Thyroid gland (tissue), 4 donors: ENCODE data around the gene VKORC1. TPM values are rescaled to one million over a fixed set of nuclear protein-coding genes. Genes with fewer than 3 reads are reported as not detected.

Experiments
- DNase-seq, 2 donors: peaks; one replicate each; pipeline ENCODE4 v3.0.0-alpha.2; 2019
- H3K27ac ChIP-seq, 3 donors: fragments of 200-600 bp; sonication (generic); 1 replicate in 2 of 3; 2 replicates in 1 of 3; pipeline ENCODE4 v1.5.1; 2016 to 2019; ENCODE audit warnings: mild to moderate bottlenecking in 1 of 3, moderate library complexity in 1 of 3
- H3K27me3 ChIP-seq: fragments of 200-600 bp; sonication (generic); one replicate; pipeline ENCODE4 v1.5.1; 2019
- H3K36me3 ChIP-seq, 2 donors: fragments of 200-600 bp; sonication (generic); one replicate each; pipeline ENCODE4 v1.5.1; 2016 to 2019
- H3K4me1 ChIP-seq, 2 donors: fragments of 200-600 bp; sonication (generic); one replicate each; pipeline ENCODE4 v1.5.1; 2017 to 2019
- H3K4me3 ChIP-seq, 3 donors: fragments of 200-600 bp; sonication (generic); replicated peaks in 1 of 3; 1 replicate in 2 of 3; 2 replicates in 1 of 3; pipeline ENCODE4 v1.5.1; 2016; ENCODE audit warnings: mild to moderate bottlenecking in 1 of 3
- H3K9me3 ChIP-seq: fragments of 200-600 bp; sonication (generic); one replicate; pipeline ENCODE4 v1.5.1; 2017
- POLR2A ChIP-seq, 2 donors: fragments of 450-650 bp; IDR thresholded peaks; one replicate each; pipeline ENCODE4 v1.6.1; 2017; ENCODE audit warnings: antibody characterized with exemption in 2 of 2, mild to moderate bottlenecking in 2 of 2, moderate library complexity in 1 of 2
- WGBS, 2 donors: methylation state at CpG; one replicate each; pipeline ENCODE4 v1.1.5; 2017; 5-methylcytosine and 5-hydroxymethylcytosine counted together
- intact Hi-C: fragments of 100-400 bp; cut with DNase I; formaldehyde crosslinking; loops from one replicate; pipeline ENCODE4 v1.15.1; 2023
- total RNA-seq, 4 donors: library from RNA; depleted of rRNA; stranded (reverse); fragments of >200 nt; gene quantifications; one replicate each; pipeline ENCODE4 v1.2.3, GENCODE V29; 2016
- TF ChIP-seq, protein P1 (sequence below), 6 experiments: fragments of 200-600 bp in 3 of 6; fragments of 450-650 bp in 3 of 6; sonication (generic) in 3 of 6; IDR thresholded peaks; one replicate each; pipeline ENCODE4 v1.5.1; 2016 to 2019; ENCODE audit warnings: antibody characterized with exemption in 6 of 6, mild to moderate bottlenecking in 2 of 6, inconsistent platforms in 1 of 6, moderate library complexity in 1 of 6

The VKORC1 gene
- total RNA-seq, 4 donors from 2014 or later = 58.7 to 145 (median 104) TPM

DNA sequence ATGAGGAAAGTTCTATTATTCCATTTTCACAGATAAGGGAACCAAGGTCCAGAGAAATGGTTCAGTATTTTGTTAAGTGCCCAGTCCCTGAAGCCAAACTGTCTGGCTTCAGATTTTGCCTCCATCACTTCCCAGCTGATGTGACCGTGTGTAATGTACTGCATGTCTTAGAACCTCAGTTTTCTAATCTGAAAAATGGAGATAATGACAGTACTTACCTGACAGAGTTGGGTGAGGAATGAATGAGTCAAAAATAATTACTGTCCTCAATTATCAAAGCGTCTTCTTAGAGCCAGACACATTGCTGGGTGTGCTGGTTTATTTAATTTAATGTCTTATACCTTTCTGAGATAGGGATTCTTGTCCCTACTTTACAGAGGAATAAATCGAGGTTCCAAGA lies 27.3 kb downstream of the VKORC1 start:
- no peak for TF ChIP-seq POLR2A (IDR thresholded peaks at IDR 0.05)
- TF ChIP-seq, protein P1, sequence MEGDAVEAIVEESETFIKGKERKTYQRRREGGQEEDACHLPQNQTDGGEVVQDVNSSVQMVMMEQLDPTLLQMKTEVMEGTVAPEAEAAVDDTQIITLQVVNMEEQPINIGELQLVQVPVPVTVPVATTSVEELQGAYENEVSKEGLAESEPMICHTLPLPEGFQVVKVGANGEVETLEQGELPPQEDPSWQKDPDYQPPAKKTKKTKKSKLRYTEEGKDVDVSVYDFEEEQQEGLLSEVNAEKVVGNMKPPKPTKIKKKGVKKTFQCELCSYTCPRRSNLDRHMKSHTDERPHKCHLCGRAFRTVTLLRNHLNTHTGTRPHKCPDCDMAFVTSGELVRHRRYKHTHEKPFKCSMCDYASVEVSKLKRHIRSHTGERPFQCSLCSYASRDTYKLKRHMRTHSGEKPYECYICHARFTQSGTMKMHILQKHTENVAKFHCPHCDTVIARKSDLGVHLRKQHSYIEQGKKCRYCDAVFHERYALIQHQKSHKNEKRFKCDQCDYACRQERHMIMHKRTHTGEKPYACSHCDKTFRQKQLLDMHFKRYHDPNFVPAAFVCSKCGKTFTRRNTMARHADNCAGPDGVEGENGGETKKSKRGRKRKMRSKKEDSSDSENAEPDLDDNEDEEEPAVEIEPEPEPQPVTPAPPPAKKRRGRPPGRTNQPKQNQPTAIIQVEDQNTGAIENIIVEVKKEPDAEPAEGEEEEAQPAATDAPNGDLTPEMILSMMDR (IDR thresholded peaks at IDR 0.05) = no peak
- Histone ChIP-seq H3K36me3 (peaks cover 6 to 8% of the 10 kb centered on the region in 2 donors), H3K27me3 (no peaks in the 10 kb centered on the region), H3K4me1 (peaks cover 5 to 7% of the 10 kb centered on the region in 2 donors), H3K4me3 (no peak overlapping the region), H3K27ac (no peak overlapping the region), H3K9me3 (no peaks in the 10 kb centered on the region)
- intact Hi-C loops = no loop called here
- DNase-seq = no peak
- WGBS, 2 donors = 89 to 93% methylated on average over 3 of the region's 3 CpGs

DNA sequence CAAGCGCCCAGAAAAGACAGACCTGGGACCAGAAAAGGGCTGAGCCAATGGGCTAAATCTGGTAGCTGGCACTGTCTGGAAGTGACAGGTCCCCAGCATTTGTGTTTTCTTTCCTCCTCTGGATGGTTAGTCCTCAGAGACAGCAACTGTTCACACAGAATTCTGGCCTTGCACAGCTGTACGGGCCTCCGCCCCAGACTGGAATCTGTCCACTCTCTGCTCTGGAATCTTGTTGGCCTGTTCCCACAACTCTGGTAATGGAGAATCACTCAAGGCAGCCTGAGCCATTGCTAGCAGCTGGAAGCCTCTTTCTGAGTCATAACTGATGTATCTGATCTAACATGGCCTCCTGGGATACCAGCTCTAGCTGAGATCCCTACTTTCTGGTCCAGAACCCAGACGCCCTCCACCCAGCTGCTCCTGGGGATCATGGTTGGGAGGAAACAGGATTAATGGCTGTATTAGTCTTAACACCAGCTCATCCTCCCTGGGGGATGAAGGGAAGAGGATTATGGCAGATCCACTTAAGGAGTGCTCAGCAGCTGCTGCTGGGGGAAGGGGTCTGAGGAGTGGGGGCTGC lies 29.6 kb downstream of the VKORC1 start:
- 72 to 80% methylated on average over 4 of the region's 4 CpGs for whole genome bisulfite sequencing, 2 donors
- Histone ChIP-seq H3K27me3 (no peaks in the 10 kb centered on the region), H3K9me3 (no peaks in the 10 kb centered on the region), H3K4me1 (no peaks in the 10 kb centered on the region), H3K4me3 (no peak overlapping the region), H3K36me3 (peaks cover 15 to 23% of the 10 kb centered on the region in 2 donors), H3K27ac (no peak overlapping the region)
- TF ChIP-seq, protein P1 (IDR thresholded peaks at IDR 0.05) = no peak
- TF ChIP-seq POLR2A (IDR thresholded peaks at IDR 0.05) = no peak
- DNase-seq = no peak
- intact Hi-C loops = no loop called here

DNA sequence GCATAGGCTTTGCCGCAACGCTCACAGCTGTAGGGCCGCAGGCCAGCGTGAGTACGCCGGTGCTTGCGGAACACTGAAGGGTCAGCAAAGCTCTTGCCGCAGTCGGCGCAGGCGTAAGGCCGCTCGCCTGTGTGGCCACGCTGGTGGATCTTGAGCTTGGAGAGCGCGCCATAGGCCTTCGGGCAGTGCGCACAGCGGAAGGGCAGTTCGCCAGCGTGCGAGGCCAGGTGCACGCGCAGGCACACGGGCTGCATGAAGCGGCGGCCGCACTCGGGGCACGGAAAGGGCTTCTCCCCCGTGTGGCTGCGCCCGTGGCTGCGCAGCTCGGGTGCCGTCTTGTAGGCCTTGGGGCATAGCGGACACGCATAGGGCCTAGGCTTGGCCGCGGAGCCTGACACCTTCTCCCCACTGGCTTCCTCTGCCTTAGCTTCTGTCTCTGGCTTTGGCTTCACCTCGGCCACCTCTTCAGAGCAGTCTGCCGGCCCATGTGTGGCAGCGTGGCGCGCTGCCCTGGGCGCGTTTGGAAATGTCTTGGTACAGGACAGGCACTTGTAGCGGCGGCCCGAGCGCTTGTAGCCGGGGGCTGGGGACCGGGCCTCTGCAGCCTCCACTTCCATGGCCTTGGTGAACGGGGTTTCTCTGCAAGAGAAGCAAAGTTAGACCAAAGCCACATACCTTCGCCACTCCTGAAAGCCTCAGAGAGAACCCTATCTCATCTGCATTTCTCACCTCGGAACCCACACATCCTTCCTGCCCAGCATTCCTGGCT lies 30.6 kb downstream of the VKORC1 start:
- Histone ChIP-seq H3K4me3 (no peak overlapping the region), H3K9me3 (no peaks in the 10 kb centered on the region), H3K27ac (peak overlapping the region in 1 of 3 donors; percentile 24), H3K36me3 (peaks cover 15 to 23% of the 10 kb centered on the region in 2 donors), H3K4me1 (no peaks in the 10 kb centered on the region), H3K27me3 (no peaks in the 10 kb centered on the region)
- TF ChIP-seq, protein P1 (IDR thresholded peaks at IDR 0.05) = no peak
- no peak for TF ChIP-seq POLR2A (IDR thresholded peaks at IDR 0.05)
- WGBS, 2 donors = 93 to 95% methylated on average over 54 to 56 of the region's 56 CpGs
- no peak for DNase-seq
- intact Hi-C loops = no loop called here

DNA sequence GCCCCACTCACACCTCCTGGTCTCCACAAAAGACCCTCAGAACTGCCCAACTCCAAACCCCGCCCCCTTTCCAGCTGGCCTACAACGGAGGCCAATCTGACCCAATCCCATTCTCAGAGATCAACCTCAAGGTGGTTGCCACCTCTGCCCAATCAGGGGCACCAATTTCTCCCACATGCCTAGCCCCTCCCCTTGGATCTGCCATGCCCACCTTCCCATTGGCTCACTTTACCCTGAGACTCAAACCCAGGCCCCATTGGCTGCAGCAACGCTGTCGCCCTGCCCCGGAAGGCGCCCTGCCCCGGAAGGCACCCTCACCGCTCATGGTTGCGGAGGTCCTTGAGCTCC lies 31.1 kb downstream of the VKORC1 start:
- Histone ChIP-seq H3K4me3 (no peak overlapping the region), H3K4me1 (no peaks in the 10 kb centered on the region), H3K27ac (no peak overlapping the region), H3K27me3 (no peaks in the 10 kb centered on the region), H3K36me3 (peaks cover 15 to 23% of the 10 kb centered on the region in 2 donors), H3K9me3 (no peaks in the 10 kb centered on the region)
- WGBS, 2 donors = 97% methylated on average over 9 of the region's 9 CpGs
- DNase-seq = no peak
- TF ChIP-seq, protein P1 (IDR thresholded peaks at IDR 0.05) = no peak
- no peak for TF ChIP-seq POLR2A (IDR thresholded peaks at IDR 0.05)
- intact Hi-C loops = no loop called here

DNA sequence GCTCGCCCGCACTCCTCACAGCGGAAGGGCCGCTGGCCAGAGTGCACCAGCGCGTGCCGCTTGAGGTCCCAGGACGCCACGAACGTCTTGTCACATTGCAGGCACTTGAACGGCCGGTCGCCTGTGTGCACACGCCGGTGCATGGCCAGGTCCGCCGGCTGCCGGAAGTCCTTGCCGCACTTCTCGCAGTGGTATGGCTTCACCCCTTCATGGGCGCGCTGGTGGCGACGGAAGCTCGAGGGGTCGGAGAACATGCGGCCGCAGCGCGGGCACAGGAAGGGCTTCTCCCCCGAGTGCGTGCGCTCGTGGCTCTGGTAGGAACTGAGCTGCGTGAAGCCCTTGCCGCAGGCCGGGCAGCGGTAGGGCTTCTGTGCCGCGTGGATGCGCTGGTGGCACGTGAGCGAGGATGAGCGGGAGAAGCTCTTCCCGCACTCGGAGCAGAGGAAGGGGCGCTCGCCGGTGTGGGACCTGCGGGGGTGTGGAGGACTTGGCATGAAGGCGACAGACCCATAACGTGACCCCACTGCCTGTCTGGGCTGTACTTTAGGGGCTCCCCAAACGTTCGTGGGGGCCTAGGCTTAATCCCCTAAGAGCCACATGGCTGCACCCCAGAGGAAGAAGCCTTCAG lies 32.7 kb downstream of the VKORC1 start:
- Histone ChIP-seq H3K27ac (no peak overlapping the region), H3K9me3 (no peaks in the 10 kb centered on the region), H3K36me3 (peaks cover 15 to 23% of the 10 kb centered on the region in 2 donors), H3K4me3 (no peak overlapping the region), H3K4me1 (no peaks in the 10 kb centered on the region), H3K27me3 (no peaks in the 10 kb centered on the region)
- 95 to 97% methylated on average over 44 to 54 of the region's 54 CpGs for WGBS, 2 donors
- no peak for TF ChIP-seq POLR2A (IDR thresholded peaks at IDR 0.05)
- TF ChIP-seq, protein P1 (IDR thresholded peaks at IDR 0.05) = no peak
- DNase-seq = no peak
- intact Hi-C loops = no loop called here
